Left cardiac atrium (tissue), 4 donors: Measurements from ENCODE around the gene G6PC3. TPM values are rescaled to one million over a fixed set of nuclear protein-coding genes. Genes with fewer than 3 reads are reported as not detected.
"Not testable (repeated sequence)": the region's sequence is repeated elsewhere in the genome, so short reads cannot be mapped to it uniquely, and the experiment has no call there.

Experiments
- ATAC-seq, 2 donors: fragments of 200-7000 bp; cut with Tn5 transposase; one replicate each; pipeline ENCODE4 v1.9.1; 2020; ENCODE audit warnings: mild to moderate bottlenecking in 2 of 2, moderate library complexity in 2 of 2
- DNase-seq: peaks from one replicate; pipeline ENCODE4 v3.0.0-alpha.2; 2020
- intact Hi-C, 2 donors: fragments of 100-400 bp; cut with DNase I; formaldehyde crosslinking; loops; one replicate each; pipeline versions ENCODE4 v1.14.1 to v1.15.1; 2022 to 2023
- total RNA-seq, 2 donors: library from RNA; stranded (reverse); fragmentation: NEBNext Ultra II Directional; extraction: Animal tissue kit (Norgen Biotek cat#: 25700); gene quantifications; one replicate each; pipeline ENCODE4 v1.2.1, GENCODE V29; 2021
- donor health status: DM: no; HTN: yes; CAD: no.
- donor health status: DM: no; HTN: yes; CAD: no; lungs with severe emphysema.
- donor health status: DM: yes; HTN: yes; CAD: no.
- donor health status: Dilated cardiomyopathy.

G6PC3 gene
- total RNA-seq, 2 donors from 2014 or later: 32.9 to 44.4 TPM

GRCh38 chr17:44115585-44116415 lies 45.3 kb downstream of the G6PC3 start:
- intact Hi-C loops: loop anchor here in 1 of 2 donors (5.0 kb wide), 2 partner anchors 103 to 173 kb away; partner anchors contain the start of genes PPY and TMEM101
- no peak for ATAC-seq
- no peak for DNase-seq

DNA sequence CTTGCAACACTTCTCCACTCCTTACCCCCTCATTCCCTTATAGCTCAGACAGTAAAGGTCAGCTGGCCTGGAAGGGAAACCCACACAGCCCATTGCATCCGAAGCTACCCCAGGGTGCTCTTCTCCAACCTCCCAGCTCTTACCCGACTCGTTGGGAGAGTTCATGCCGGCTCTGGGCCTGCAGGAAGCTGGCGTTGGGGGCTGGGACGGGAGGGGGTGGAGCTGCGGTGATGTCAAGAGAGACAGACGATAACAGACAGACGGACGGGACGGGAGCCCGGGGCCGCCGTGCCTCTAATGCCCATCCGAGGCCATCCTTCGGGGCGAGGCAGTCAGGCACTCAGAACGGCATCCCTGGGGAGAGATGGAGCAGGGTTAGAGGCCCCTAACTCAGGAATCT lies 46.8 kb downstream of the G6PC3 start:
- intact Hi-C loops: loop anchor here in 1 of 2 donors (5.0 kb wide), 2 partner anchors 105 to 175 kb away; partner anchors contain the start of genes PPY and TMEM101
- DNase-seq (no peak), ATAC-seq (no peak)

DNA sequence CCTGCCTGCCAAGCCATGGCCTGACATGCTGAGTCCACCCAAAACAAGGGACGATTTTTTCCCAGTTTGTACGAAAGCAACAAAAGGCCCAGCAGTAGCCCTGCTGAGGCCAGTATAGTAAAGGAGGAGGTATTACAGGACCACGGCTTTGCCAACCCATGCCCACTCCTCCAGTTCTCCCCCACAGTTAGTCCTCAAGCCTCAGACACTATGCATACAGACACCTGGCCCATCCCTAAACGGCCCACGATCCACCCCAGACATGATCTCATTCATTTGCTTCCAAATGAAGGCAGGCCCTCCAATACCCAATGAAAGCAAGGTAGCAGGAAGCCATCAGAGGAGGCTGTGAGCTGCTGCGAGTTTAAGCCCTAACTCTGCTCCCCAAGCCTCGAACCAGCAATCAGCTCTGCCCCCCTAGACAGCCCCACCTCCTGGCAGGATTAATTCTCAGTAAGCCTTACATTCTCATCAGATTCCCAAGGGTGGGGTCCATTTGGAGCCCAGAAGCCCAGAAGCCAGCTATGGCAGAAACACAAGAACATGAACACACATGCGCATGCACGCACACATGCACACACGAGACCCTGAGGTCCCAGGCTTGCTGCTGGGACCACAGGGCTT lies 48.0 kb downstream of the G6PC3 start:
- intact Hi-C loops: loop anchor here in 1 of 2 donors (5.0 kb wide), 2 partner anchors 106 to 176 kb away; partner anchors contain the start of genes PPY and TMEM101
- ATAC-seq: no peak
- no peak for DNase-seq

GRCh38 chr17:44119062-44119461 lies 48.5 kb downstream of the G6PC3 start:
- DNase-seq (no peak), ATAC-seq (peak in 1 of 2 donors; percentile 7)
- intact Hi-C loops: loop anchor here in 1 of 2 donors (5.0 kb wide), 2 partner anchors 107 to 177 kb away; partner anchors contain the start of genes PPY and TMEM101

GRCh38 chr17:44119798-44120197 lies 49.3 kb downstream of the G6PC3 start:
- intact Hi-C loops: loop anchor here in 1 of 2 donors (5.0 kb wide), 3 partner anchors 57 to 177 kb away; partner anchors contain the start of genes PPY and TMEM101
- ATAC-seq (no peak), DNase-seq (no peak)

- intact Hi-C loops: loop anchor here in 1 of 2 donors (5.0 kb wide), 1 partner anchor 58 kb away; no protein-coding TSS in a partner anchor
- not testable (repeated sequence) for ATAC-seq, DNase-seq
Observed at GRCh38 chr17:44120281-44120680, 49.7 kb downstream of the G6PC3 start.

GRCh38 chr17:44120851-44121605 lies 50.5 kb downstream of the G6PC3 start:
- intact Hi-C loops: loop anchor here in 1 of 2 donors (5.0 kb wide), 1 partner anchor 59 kb away; no protein-coding TSS in a partner anchor
- no peak for DNase-seq
- no peak for ATAC-seq

- ATAC-seq: no peak
- intact Hi-C loops: loop anchor here in 1 of 2 donors (5.0 kb wide), 1 partner anchor 60 kb away; no protein-coding TSS in a partner anchor
- no peak for DNase-seq
Observed at GRCh38 chr17:44121997-44122815, 51.7 kb downstream of the G6PC3 start.

DNA sequence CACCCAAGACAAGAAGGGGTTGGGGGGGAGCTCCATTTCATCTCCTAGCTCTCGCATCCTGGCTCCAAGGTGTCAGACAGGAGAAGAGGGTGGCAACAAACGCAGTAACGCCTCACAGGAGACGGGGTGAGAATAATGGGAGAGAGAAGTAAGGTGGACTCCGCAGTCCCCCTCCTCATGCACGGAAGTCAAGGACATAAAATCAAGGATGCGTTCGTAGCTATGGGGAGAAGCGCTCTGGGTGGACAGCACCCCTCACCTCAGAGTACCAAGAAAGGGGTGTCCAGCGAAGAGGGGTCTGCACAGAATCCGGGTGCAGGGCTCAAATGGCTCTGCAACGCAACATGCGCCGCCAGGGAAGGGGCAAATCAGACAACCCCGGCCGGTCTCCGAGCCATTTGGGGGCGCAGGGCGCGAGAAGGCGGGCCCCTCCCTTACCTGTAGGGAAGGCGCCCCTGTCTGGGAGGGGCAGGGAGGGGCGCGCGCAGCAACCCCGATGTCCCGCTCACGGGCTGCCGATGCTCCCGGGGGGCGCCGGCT lies 52.4 kb downstream of the G6PC3 start:
- no peak for ATAC-seq

DNA sequence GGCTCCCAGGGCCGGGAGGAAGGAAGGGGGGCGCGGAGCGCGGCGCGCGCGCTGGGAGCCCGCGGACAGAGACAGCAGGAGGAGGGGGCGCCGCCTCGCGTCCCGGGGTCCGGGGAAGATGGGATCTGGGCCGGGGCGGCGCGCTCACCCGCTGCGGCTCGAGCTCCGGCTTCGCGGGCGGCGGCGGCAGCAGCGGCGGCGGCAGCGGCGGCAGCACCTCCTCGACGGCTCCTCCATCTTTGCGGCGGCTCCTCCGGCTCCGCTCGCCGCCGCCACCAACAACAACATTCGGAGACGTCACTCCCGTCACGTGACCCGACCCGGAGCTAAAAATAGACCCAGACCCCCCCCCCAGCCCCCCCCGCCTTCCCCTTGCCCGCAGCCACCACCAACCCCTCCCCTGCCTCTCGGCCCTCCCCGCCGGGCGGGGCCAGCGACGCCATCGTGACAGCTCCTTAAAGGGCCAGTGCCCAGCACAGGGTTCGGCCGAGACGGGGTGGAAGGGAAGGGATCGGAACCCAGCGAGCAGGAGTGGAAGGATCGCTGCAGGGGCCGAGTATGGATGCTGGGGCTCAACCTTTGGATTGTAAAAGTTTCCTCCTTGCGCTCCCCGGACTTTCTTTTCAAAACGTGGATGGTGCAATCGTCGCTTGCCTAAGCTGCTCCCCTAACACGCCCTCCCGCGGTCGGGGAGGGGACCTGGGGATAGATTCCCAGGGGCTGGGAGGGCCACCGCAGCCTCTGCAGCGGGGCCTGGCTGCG lies 53.0 kb downstream of the G6PC3 start, which contains the start of gene HDAC5:
HDAC5 (minus strand) TSS at position 286 of the 762 bp plus-strand sequence. CDS start 6,126 bp downstream, outside the sequence.
- intact Hi-C loops: loop anchor here in 1 of 2 donors (5.0 kb wide), 1 partner anchor 61 kb away; no protein-coding TSS in a partner anchor
- ATAC-seq: peak; percentile 98
- peak; percentile 96 for DNase-seq

More for the DNA sequence above, 52.4 kb downstream of the G6PC3 start:
- intact Hi-C loops: loop anchor here in 1 of 2 donors (5.0 kb wide), 1 partner anchor 61 kb away; no protein-coding TSS in a partner anchor
- DNase-seq: no peak

DNA sequence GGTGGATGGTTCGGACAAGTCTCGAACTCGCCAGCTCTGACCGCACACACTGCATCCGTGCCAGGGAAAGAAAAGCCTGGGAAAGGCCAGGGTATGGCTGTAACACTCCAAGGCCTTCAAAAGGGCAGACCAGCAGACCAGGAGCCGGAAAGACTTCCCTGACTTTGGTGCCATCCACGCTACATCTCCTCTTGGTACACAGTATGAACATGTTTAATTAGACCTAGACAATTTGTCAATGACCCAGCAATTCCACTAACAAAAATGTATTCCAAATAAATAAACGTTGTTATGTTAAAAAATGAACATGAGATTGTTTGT lies 53.5 kb downstream of the G6PC3 start:
- intact Hi-C loops: loop anchor here in 1 of 2 donors (5.0 kb wide), 1 partner anchor 62 kb away; no protein-coding TSS in a partner anchor
- DNase-seq: no peak
- ATAC-seq: no peak

Other genes with a start within 250 kb of the G6PC3 start
- 10 to 100 TPM; 30.7 to 74.2 TPM for gene MPP3, start 237.6 kb upstream of the G6PC3 start, total RNA-seq
- gene CD300LG, start 223.6 kb upstream of the G6PC3 start, total RNA-seq: 10 to 100 TPM; 14.5 to 15.0 TPM
- 10 to 100 TPM; 10.7 to 15.9 TPM for gene MPP2, start 163.2 kb upstream of the G6PC3 start, total RNA-seq
- gene PPY, start 128.3 kb upstream of the G6PC3 start, total RNA-seq: not detected
- not detected for gene PYY, start 116.8 kb upstream of the G6PC3 start, total RNA-seq
- 1 to 10 TPM; 1.3 to 1.4 TPM for gene NAGS, start 66.1 kb upstream of the G6PC3 start, total RNA-seq
- gene TMEM101, start 55.8 kb upstream of the G6PC3 start, total RNA-seq: 10 to 100 TPM; 16.1 to 17.5 TPM
- gene LSM12, start 4.1 kb upstream of the G6PC3 start, total RNA-seq: 10 to 100 TPM; 39.4 to 57.5 TPM
- gene HDAC5, start 52.9 kb downstream of the G6PC3 start, total RNA-seq: 10 to 100 TPM; 39.2 to 57.9 TPM
- 1 to 10 TPM; 1.1 to 1.3 TPM for gene HROB, start 71.2 kb downstream of the G6PC3 start, total RNA-seq
- gene ASB16, start 100.0 kb downstream of the G6PC3 start, total RNA-seq: 1 to 10 TPM; 4.9 to 8.7 TPM
- gene TMUB2, start 116.2 kb downstream of the G6PC3 start, total RNA-seq: 10 to 100 TPM; 22.5 to 23.1 TPM
- gene ATXN7L3, start 129.1 kb downstream of the G6PC3 start, total RNA-seq: 10 to 100 TPM; 39.6 to 50.4 TPM
- gene UBTF, start 148.9 kb downstream of the G6PC3 start, total RNA-seq: 10 to 100 TPM; 35.5 to 48.2 TPM
- under 1 TPM in 1 of 2 donors, not detected in 1; 0.63 TPM for gene SLC4A1, start 197.4 kb downstream of the G6PC3 start, total RNA-seq
- gene RUNDC3A, start 237.9 kb downstream of the G6PC3 start, total RNA-seq: 1 to 10 TPM in 1 of 2 donors, under 1 TPM in 1; 0.85 to 1.0 TPM